Testis (tissue), 3 donors: ENCODE measurements around the gene HLCS. TPM values are rescaled to one million over a fixed set of nuclear protein-coding genes. Genes with fewer than 3 reads are reported as not detected.

Experiments
- DNase-seq: peaks from one replicate; pipeline ENCODE4 v3.0.0-alpha.2; 2019
- H3K27ac ChIP-seq, 2 donors: fragments of 200-600 bp; sonication (generic); one replicate each; pipeline ENCODE4 v1.5.1; 2019
- H3K27me3 ChIP-seq: fragments of 200-600 bp; sonication (generic); one replicate; pipeline ENCODE4 v1.5.1; 2019
- H3K36me3 ChIP-seq: fragments of 200-600 bp; sonication (generic); one replicate; pipeline ENCODE4 v1.5.1; 2017; ENCODE audit warnings: low read depth; ENCODE audit errors: missing control alignments
- H3K4me1 ChIP-seq: fragments of 200-600 bp; sonication (generic); one replicate; pipeline ENCODE4 v1.5.1; 2019
- H3K4me3 ChIP-seq, 2 donors: fragments of 200-600 bp; sonication (generic); one replicate each; pipeline ENCODE4 v1.5.1; 2017 to 2019
- H3K9me3 ChIP-seq: fragments of 200-600 bp; sonication (generic); one replicate; pipeline ENCODE4 v1.5.1; 2017
- CTCF ChIP-seq, 3 experiments: fragments of 450-650 bp in 2 of 3; fragments of 200-600 bp in 1 of 3; sonication (generic) in 1 of 3; IDR thresholded peaks; one replicate each; pipeline ENCODE4 v1.5.1; 2016 to 2019; ENCODE audit warnings: antibody characterized with exemption in 3 of 3, mild to moderate bottlenecking in 2 of 3, moderate library complexity in 1 of 3
- POLR2A ChIP-seq: fragments of 450-650 bp; IDR thresholded peaks from one replicate; pipeline ENCODE4 v1.6.1; 2017; ENCODE audit warnings: antibody characterized with exemption, mild to moderate bottlenecking, moderate library complexity
- WGBS, 2 donors: methylation state at CpG; one replicate each; pipeline ENCODE4 v1.1.5; 2018; 5-methylcytosine and 5-hydroxymethylcytosine counted together
- intact Hi-C: fragments of 100-400 bp; cut with DNase I; formaldehyde crosslinking; loops from one replicate; pipeline ENCODE4 v1.15.1; 2023; ENCODE audit warnings: low total_unique reads
- polyA plus RNA-seq: library from polyadenylated mRNA; stranded (reverse); fragments of 350-450 nt; fragmentation: Illumina TruSeq; extraction: RNeasy Lipid Tissue Mini Kit (QIAGEN cat#74804); gene quantifications from one replicate; pipeline ENCODE4 v1.2.3, GENCODE V29; 2014; ENCODE audit warnings: low read depth, low replicate concordance; ENCODE audit not compliant: insufficient read depth
- total RNA-seq, 2 donors: library from RNA; depleted of rRNA; stranded (reverse); fragments of >200 nt; gene quantifications; one replicate each; pipeline ENCODE4 v1.2.3, GENCODE V29; 2016

Gene HLCS
- total and polyA plus RNA-seq, 3 donors from 2014 or later = 19.5 to 38.1 (median 30.1) TPM

- H3K27me3 ChIP-seq = no peaks in the 10 kb centered on the region
- H3K27ac ChIP-seq = no peak overlapping the region
- no peak for DNase-seq
- WGBS, 2 donors = 61 to 82% methylated on average over 2 of the region's 2 CpGs
- no peaks in the 10 kb centered on the region for H3K9me3 ChIP-seq
- TF ChIP-seq CTCF (IDR thresholded peaks at IDR 0.05) = no peak
- TF ChIP-seq POLR2A = no peak
- intact Hi-C loops = no loop called here
- H3K4me3 ChIP-seq = no peak overlapping the region
- no peaks in the 10 kb centered on the region for H3K36me3 ChIP-seq
- no peaks in the 10 kb centered on the region for H3K4me1 ChIP-seq
Observed at GRCh38 chr21:36891692-36892091, 74.8 kb downstream of the HLCS start.

- Histone ChIP-seq H3K27me3 (no peaks in the 10 kb centered on the region), H3K27ac (no peak overlapping the region), H3K9me3 (no peaks in the 10 kb centered on the region), H3K4me3 (no peak overlapping the region), H3K4me1 (no peaks in the 10 kb centered on the region), H3K36me3 (no peaks in the 10 kb centered on the region)
- WGBS, 2 donors = 94 to 96% methylated on average over 5 of the region's 5 CpGs
- TF ChIP-seq POLR2A = no peak
- TF ChIP-seq CTCF (IDR thresholded peaks at IDR 0.05) = no peak
- intact Hi-C loops = no loop called here
- DNase-seq = no peak
Observed at GRCh38 chr21:36891121-36891520, 75.3 kb downstream of the HLCS start.

GRCh38 chr21:36890086-36890485, 76.4 kb downstream of the HLCS start:
- H3K27me3 ChIP-seq = no peaks in the 10 kb centered on the region
- no peaks in the 10 kb centered on the region for H3K9me3 ChIP-seq
- 91 to 94% methylated on average over 8 of the region's 8 CpGs for whole genome bisulfite sequencing, 2 donors
- DNase-seq = no peak
- no peaks in the 10 kb centered on the region for H3K4me1 ChIP-seq
- no peak overlapping the region for H3K27ac ChIP-seq
- no peaks in the 10 kb centered on the region for H3K36me3 ChIP-seq
- H3K4me3 ChIP-seq = no peak overlapping the region
- intact Hi-C loops = no loop called here
- TF ChIP-seq POLR2A (no peak), CTCF (IDR thresholded peaks at IDR 0.05) (no peak)

GRCh38 chr21:36889401-36889800, 77.1 kb downstream of the HLCS start:
- Histone ChIP-seq H3K4me1 (no peaks in the 10 kb centered on the region), H3K27me3 (no peaks in the 10 kb centered on the region), H3K36me3 (no peaks in the 10 kb centered on the region), H3K9me3 (no peaks in the 10 kb centered on the region), H3K4me3 (no peak overlapping the region), H3K27ac (no peak overlapping the region)
- DNase-seq = no peak
- intact Hi-C loops = no loop called here
- TF ChIP-seq POLR2A = no peak
- no peak for TF ChIP-seq CTCF (IDR thresholded peaks at IDR 0.05)
- 80 to 88% methylated on average over 1 to 2 of the region's 2 CpGs for WGBS, 2 donors

GRCh38 chr21:36888466-36888865, 78.0 kb downstream of the HLCS start:
- Histone ChIP-seq H3K9me3 (no peaks in the 10 kb centered on the region), H3K4me3 (no peak overlapping the region), H3K36me3 (no peaks in the 10 kb centered on the region), H3K27ac (no peak overlapping the region), H3K4me1 (no peaks in the 10 kb centered on the region), H3K27me3 (no peaks in the 10 kb centered on the region)
- intact Hi-C loops = no loop called here
- no peak for TF ChIP-seq POLR2A
- no peak for TF ChIP-seq CTCF (IDR thresholded peaks at IDR 0.05)
- 65 to 77% methylated on average over 5 of the region's 5 CpGs for WGBS, 2 donors
- DNase-seq = no peak
